GM12878 (cell line): ENCODE results near the gene ZNF215. TPM values are rescaled to one million over a fixed set of nuclear protein-coding genes. Genes with fewer than 3 reads are reported as not detected.
"Not testable (repeated sequence)": the region's sequence is repeated elsewhere in the genome, so short reads cannot be mapped to it uniquely, and the experiment has no call there.

Experiments used
- ATAC-seq: fragments of 200-7000 bp; cut with Tn5 transposase; 3 replicates; pipeline ENCODE4 v1.9.1; 2020; ENCODE audit warnings: mild to moderate bottlenecking, moderate library complexity
- BruUV-seq: library from RNA; stranded (reverse); fragments of 400-500 nt; replicated peaks from 2 replicates; lab custom pipeline; 2021; lab: Mats Ljungman, UMichigan
- CTCF ChIA-PET: fragments of 300-600 bp; sonication (Branson Sonifier 250); formaldehyde crosslinking; extraction: SDS; loops from one replicate; lab custom pipeline; 2021; ENCODE audit warnings: inconsistent platforms; lab: Yijun Ruan, JAX
- POLR2A ChIA-PET: fragments of 350-600 bp; formaldehyde crosslinking; extraction: SDS; loops from one replicate; lab custom pipeline; 2021; ENCODE audit warnings: inconsistent platforms; lab: Charles Lee
- RAD21 ChIA-PET: fragments of 300-600 bp; sonication (Branson Sonifier 250); formaldehyde crosslinking; loops from one replicate; lab custom pipeline; 2023; ENCODE audit warnings: antibody characterized with exemption; ENCODE audit not compliant: unreplicated experiment; lab: Charles Lee
- SMC1A ChIA-PET: fragments of 300-600 bp; sonication (Branson Sonifier 250); formaldehyde crosslinking; loops from one replicate; lab custom pipeline; 2023; ENCODE audit not compliant: unreplicated experiment, uncharacterized antibody; lab: Charles Lee
- DNase-seq: peaks from one replicate; pipeline ENCODE4 v3.0.0-alpha.2; 2011; ENCODE audit warnings: low read depth, low spot score
- FAIRE-seq: peaks from 3 replicates; lab custom pipeline; 2011; peaks lifted over from hg19 to GRCh38; lab: Jason Lieb, UNC
- H2AFZ ChIP-seq: 2 replicates; pipeline ENCODE4 v1.6.0; 2011; ENCODE audit warnings: low read depth, low read length, control low read depth; ENCODE audit not compliant: control insufficient read depth
- H3K27ac ChIP-seq: 2 replicates; pipeline ENCODE4 v1.5.1; 2011; ENCODE audit warnings: control low read depth; ENCODE audit not compliant: control insufficient read depth, insufficient read depth
- H3K27me3 ChIP-seq, 2 experiments: replicated peaks in 1 of 2; 2 replicates each; pipeline versions ENCODE4 v1.6.0 to v1.6.1; 2011; ENCODE audit warnings: low read length in 1 of 2; ENCODE audit not compliant: control insufficient read depth in 2 of 2, insufficient read depth in 2 of 2
- H3K36me3 ChIP-seq, 2 experiments: 2 replicates each; pipeline ENCODE4 v1.5.1; 2011; ENCODE audit warnings: low read length in 1 of 2; ENCODE audit not compliant: control insufficient read depth in 2 of 2, insufficient read depth in 2 of 2
- H3K4me1 ChIP-seq: 2 replicates; pipeline ENCODE4 v1.6.1; 2011; ENCODE audit warnings: mild to moderate bottlenecking, low read length, moderate library complexity, mixed read lengths; ENCODE audit not compliant: control insufficient read depth, insufficient read depth
- H3K4me2 ChIP-seq: 2 replicates; pipeline ENCODE4 v1.6.0; 2011; ENCODE audit warnings: control low read depth; ENCODE audit not compliant: control insufficient read depth, insufficient read depth
- H3K4me3 ChIP-seq: fragments of 200-600 bp; sonication (generic); 2 replicates; pipeline ENCODE4 v1.5.1; 2016
- H3K79me2 ChIP-seq: 2 replicates; pipeline ENCODE4 v1.6.0; 2011; ENCODE audit warnings: low read length; ENCODE audit not compliant: control insufficient read depth, insufficient read depth
- H3K9ac ChIP-seq: 2 replicates; pipeline ENCODE4 v1.8.0; 2011; ENCODE audit warnings: low read length, control low read depth, mixed read lengths; ENCODE audit not compliant: control insufficient read depth, insufficient read depth
- H3K9me3 ChIP-seq: replicated peaks from 3 replicates; pipeline ENCODE4 v1.5.1; 2011; ENCODE audit warnings: mild to moderate bottlenecking, low read length; ENCODE audit not compliant: control insufficient read depth, insufficient read depth
- H4K20me1 ChIP-seq: 2 replicates; pipeline ENCODE4 v1.6.0; 2011; ENCODE audit not compliant: control insufficient read depth, insufficient read depth
- BCL3 ChIP-seq: IDR thresholded peaks from 2 replicates; pipeline ENCODE4 v1.6.1; 2011; ENCODE audit warnings: borderline replicate concordance, low read depth, mild to moderate bottlenecking, moderate library complexity, low read length; ENCODE audit not compliant: insufficient read depth, poor library complexity, severe bottlenecking
- FOXM1 ChIP-seq: IDR thresholded peaks from 2 replicates; pipeline ENCODE4 v1.6.1; 2012; ENCODE audit warnings: low read depth, mild to moderate bottlenecking, inconsistent platforms, low read length, moderate library complexity
- KDM1A ChIP-seq: fragments of 200-600 bp; sonication (generic); IDR thresholded peaks from 2 replicates; pipeline ENCODE4 v1.6.1; 2016; ENCODE audit warnings: borderline replicate concordance
- MEF2B ChIP-seq: fragments of 450-650 bp; IDR thresholded peaks from 2 replicates; pipeline ENCODE4 v1.6.1; 2018; ENCODE audit warnings: mild to moderate bottlenecking, moderate library complexity; ENCODE audit not compliant: partially characterized antibody, poor library complexity, severe bottlenecking
- NR2C2 ChIP-seq: IDR thresholded peaks from 2 replicates; pipeline ENCODE4 v1.6.1; 2011; ENCODE audit warnings: borderline replicate concordance, low read depth; ENCODE audit not compliant: control insufficient read depth, insufficient read length
- RCOR1 ChIP-seq: conservative IDR thresholded peaks from 2 replicates; pipeline ENCODE4 v1.6.1; 2012; ENCODE audit warnings: low read depth, low read length, improper control_type of control experiment
- REST ChIP-seq: IDR thresholded peaks from 2 replicates; pipeline ENCODE4 v1.6.1; 2012; ENCODE audit warnings: mild to moderate bottlenecking, low read depth, low read length
- RUNX3 ChIP-seq: IDR thresholded peaks from 2 replicates; pipeline ENCODE4 v1.6.1; 2012; ENCODE audit warnings: low read length, inconsistent platforms
- SIN3A ChIP-seq: IDR thresholded peaks from 2 replicates; pipeline ENCODE4 v1.6.1; 2012; ENCODE audit warnings: low read depth, low read length, improper control_type of control experiment
- STAT3 ChIP-seq: IDR thresholded peaks from 2 replicates; pipeline ENCODE4 v1.6.1; 2011; ENCODE audit warnings: low read depth, low read length, improper control_type of control experiment
- TCF12 ChIP-seq: IDR thresholded peaks from 2 replicates; pipeline ENCODE4 v1.6.1; 2011; ENCODE audit warnings: low read depth, mild to moderate bottlenecking, low read length
- WGBS: methylation state at CpG from one replicate; pipeline ENCODE4 v1.1.6; 2016; ENCODE audit warnings: low lambda C conversion rate; ENCODE audit not compliant: insufficient replicate concordance, insufficient coverage; ENCODE audit errors: missing lambda C conversion rate; 5-methylcytosine and 5-hydroxymethylcytosine counted together
- in situ Hi-C: fragments of 300-500 bp; cut with MboI; formaldehyde crosslinking; loops from 9 replicates; pipeline ENCODE4 v1.14.3; 2018; ENCODE audit warnings: mixed read lengths
- intact Hi-C: fragments of 100-400 bp; cut with micrococcal nuclease; formaldehyde crosslinking; loops from one replicate; pipeline ENCODE4 v1.14.2; 2022; ENCODE audit not compliant: unreplicated experiment
- polyA plus RNA-seq, 11 experiments: library from polyadenylated mRNA; depleted of rRNA in 4 of 11; unstranded in 6 of 11; stranded (reverse) in 5 of 11; fragments of >200 nt; fragmentation: Nextera tagmentation in 4 of 11; fragmentation: Illumina TruSeq in 1 of 11; extraction: Ambion mirVana in 4 of 11; extraction: Trizol in 1 of 11; gene quantifications; 1 replicate in 1 of 11; 2 replicates in 10 of 11; pipeline versions ENCODE4 v1.2.1 to v1.2.3, GENCODE V29; 2011 to 2016; ENCODE audit warnings: inconsistent platforms in 2 of 11, missing spikeins in 2 of 11, low read depth in 1 of 11
- total RNA-seq, 4 experiments: library from RNA; depleted of rRNA in 3 of 4; stranded (reverse); fragments of >200 nt in 3 of 4; fragmentation: Illumina TruSeq in 1 of 4; extraction: Trizol in 1 of 4; gene quantifications; 2 replicates each; pipeline versions ENCODE4 v1.2.1 to v1.2.3, GENCODE V29; 2013 to 2021

ZNF215 gene
- total and polyA plus RNA-seq, 10 of the 15 experiments (the other 5 are each of a cell fraction or from before 2014, with no cell fraction given): 1.5 to 3.7 (median 2.3) TPM

- intact Hi-C loops (no loop called here), in situ Hi-C loops (no loop called here)
- no peak for ATAC-seq
- H3K9me3 ChIP-seq: no peaks in the 10 kb centered on the region
- no peak overlapping the region for H2AFZ ChIP-seq
- H3K36me3 ChIP-seq: no peaks in the 10 kb centered on the region
- TF ChIP-seq KDM1A: no peak
- TF ChIP-seq BCL3: no peak
- no peak for TF ChIP-seq SIN3A
- TF ChIP-seq REST: no peak
- no peak for TF ChIP-seq TCF12
- no peak for TF ChIP-seq NR2C2
- TF ChIP-seq RCOR1: no peak
- TF ChIP-seq FOXM1: no peak
- no peak for TF ChIP-seq STAT3
- no peak for TF ChIP-seq MEF2B
- no peak for TF ChIP-seq RUNX3
- no peaks in the 10 kb centered on the region for H3K27me3 ChIP-seq
- H3K4me2 ChIP-seq: no peak overlapping the region
- no peak overlapping the region for H3K9ac ChIP-seq
- H3K4me3 ChIP-seq: no peak overlapping the region
- no peaks in the 10 kb centered on the region for H4K20me1 ChIP-seq
- ChIA-PET RAD21 (no interaction called here), CTCF (no interaction called here), POLR2A (no interaction called here), SMC1A (interaction anchor here (1.3 kb wide), 1 partner anchor 21 kb away, joined by 3 read pairs; no protein-coding TSS in a partner anchor)
- H3K79me2 ChIP-seq: no peaks in the 10 kb centered on the region
- no peak for DNase-seq
- no peak overlapping the region for H3K27ac ChIP-seq
- no peaks in the 10 kb centered on the region for H3K4me1 ChIP-seq
- BruUV-seq: no TSS peak
- FAIRE-seq: no peak
Measured at GRCh38 chr11:6882751-6883150, 43.5 kb upstream of the ZNF215 start.

GRCh38 chr11:6887711-6888110, 38.5 kb upstream of the ZNF215 start:
- not testable (repeated sequence) for BruUV-seq

More at GRCh38 chr11:6887711-6888110, 38.5 kb upstream of the ZNF215 start:
- H3K9me3 ChIP-seq, H3K79me2 ChIP-seq, intact Hi-C loops, CTCF ChIA-PET, H3K4me1 ChIP-seq, H3K4me3 ChIP-seq, H3K36me3 ChIP-seq, in situ Hi-C loops, RAD21 ChIA-PET, FAIRE-seq, H2AFZ ChIP-seq, SMC1A ChIA-PET, H3K27ac ChIP-seq, H3K9ac ChIP-seq, DNase-seq, H3K27me3 ChIP-seq, POLR2A ChIA-PET, ATAC-seq, H4K20me1 ChIP-seq, H3K4me2 ChIP-seq: not testable (repeated sequence)
- WGBS: 65% methylated on average over 5 of the region's 5 CpGs
